ENCODE measurements around the gene CFAP90.

The CFAP90 gene, protein sequence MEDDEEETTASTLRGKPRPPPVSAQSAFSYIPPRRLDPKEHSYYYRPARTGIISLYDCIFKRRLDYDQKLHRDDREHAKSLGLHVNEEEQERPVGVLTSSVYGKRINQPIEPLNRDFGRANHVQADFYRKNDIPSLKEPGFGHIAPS

DNA sequence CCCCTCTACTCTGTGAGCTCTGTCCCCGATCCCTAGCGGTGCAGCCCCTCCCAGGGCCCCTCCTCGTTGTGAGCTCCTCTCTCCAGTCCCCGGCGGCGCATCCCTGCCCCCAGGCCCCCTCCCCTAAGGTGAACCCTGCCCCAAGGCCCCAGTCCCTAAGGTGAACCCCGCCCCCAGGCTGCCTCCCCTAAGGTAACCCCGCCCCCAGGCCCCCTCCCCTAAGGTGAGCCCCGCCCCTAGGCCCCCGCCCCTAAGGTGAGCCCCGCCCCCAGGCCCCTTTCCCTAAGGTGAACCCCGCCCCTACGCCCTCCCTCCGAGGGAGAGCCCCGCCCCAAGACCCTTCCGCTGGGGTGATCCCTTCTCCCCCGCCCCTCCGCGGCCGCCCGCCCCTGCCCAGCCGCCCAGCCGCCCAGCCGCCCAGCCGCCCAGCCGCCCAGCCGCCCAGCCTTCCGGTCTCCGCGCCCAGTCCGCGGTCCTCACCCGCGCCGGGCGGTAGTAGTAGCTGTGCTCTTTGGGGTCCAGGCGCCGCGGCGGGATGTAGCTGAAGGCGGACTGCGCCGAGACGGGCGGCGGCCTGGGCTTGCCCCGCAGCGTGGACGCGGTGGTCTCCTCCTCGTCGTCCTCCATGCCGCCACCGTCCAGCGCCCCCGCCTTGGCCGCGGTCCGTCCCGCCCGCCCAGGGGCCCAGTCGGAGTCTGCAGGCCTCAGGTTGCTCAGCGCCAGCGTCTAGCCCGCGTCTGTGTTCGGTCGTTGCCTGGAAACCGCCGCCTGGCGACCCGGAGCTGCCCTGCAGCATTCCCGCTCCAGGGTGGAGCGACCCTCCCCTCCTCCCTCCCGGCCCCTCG, at the start of gene CFAP90:
CFAP90 (minus strand) TSS at position 739 of the 845 bp plus-strand sequence; CDS start at position 627, 112 bp downstream.
- DNase-seq = peak; percentile 8 to 11

DNA sequence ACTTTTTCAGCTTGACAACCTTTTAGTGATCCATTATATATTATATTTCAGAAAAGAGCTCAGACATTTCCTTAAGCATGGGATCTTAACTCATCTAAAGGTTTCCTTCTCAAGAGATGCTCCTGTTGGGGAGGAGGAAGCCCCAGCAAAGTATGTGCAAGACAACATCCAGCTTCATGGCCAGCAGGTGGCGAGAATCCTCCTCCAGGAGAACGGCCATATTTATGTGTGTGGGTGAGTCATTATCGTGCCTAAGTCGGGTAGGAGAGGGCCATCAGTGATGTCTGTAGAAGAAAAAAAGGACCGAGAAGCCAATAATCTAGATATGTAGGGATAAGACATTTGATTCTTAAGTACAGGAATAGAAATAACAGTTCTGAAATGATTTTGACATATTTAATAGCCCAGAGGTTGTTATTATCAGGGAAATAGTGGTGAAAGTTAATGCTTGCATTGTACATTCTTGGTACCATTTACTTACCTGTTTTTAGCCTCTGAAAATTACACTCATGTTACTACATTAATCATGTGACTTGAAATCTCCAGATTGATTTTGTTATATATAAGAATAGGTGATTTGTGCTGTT, 46.2 kb upstream of the CFAP90 start:
- DNase-seq = peak in 1 of 2 experiments; percentile 43

DNA sequence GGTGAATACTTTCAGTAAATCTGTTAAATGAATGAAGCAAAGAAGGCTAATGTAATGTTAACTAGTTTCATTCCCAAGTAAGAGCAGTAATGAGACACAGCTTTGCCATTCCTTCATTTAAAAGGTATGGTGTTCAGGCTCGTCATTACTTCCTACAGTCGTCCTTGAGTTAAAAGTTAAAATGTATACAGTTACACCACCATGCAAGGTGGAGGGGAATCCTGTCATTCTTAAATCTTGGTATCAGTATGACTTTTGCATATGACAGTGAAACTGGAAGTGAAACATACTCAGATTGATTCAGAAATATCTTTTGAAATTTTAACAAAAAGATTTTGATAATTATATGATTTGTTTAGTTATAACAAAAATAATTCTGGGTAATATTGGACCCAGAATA, 43.9 kb upstream of the CFAP90 start:
- DNase-seq = no peak

- DNase-seq = no peak
Measured at GRCh38 chr5:7894439-7894838, 43.5 kb upstream of the CFAP90 start.

- DNase-seq = no peak
Measured at GRCh38 chr5:7888901-7889300, 38.0 kb upstream of the CFAP90 start.

- no peak for DNase-seq
Measured at GRCh38 chr5:7886849-7887475, 36.0 kb upstream of the CFAP90 start.

GRCh38 chr5:7884491-7885267, 33.7 kb upstream of the CFAP90 start:
- DNase-seq = no peak

DNA sequence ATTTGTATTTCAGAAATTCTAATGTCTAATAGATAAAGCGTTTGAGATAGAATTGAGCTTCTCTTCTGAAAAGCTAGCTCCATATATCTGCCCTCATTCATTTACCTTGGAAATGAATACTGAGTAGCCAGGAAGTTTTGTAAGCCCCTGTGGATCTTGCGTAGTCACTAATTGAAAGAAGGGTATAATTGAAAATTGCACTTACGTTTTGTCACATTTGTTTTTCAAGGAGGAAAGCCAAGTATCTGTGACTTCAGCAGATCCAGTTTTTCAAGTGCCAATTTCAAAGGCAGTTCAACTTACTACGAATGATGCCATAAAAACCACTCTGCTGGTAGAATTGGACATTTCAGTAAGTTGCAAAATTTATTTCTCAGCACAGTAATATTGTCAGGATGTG, 32.0 kb upstream of the CFAP90 start:
- DNase-seq = no peak

DNA sequence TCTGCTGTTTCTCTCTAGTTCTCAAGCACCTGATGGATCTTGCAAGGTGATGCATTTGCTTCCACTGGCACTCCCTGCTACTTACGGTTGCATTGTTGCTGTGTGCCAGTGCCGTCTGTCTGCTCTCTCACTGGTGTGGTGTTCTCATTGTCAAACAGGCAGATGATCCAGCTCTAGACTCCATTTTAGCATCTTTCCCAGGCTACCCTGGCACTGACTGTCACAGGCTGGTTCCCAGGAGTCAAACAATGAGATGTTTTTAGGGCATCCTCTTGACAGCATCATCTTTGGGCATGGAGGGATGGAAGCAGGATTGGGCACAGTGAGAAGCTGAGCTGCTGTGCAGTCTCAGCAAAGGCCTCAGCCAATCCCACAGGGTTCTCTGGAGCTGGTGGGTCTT, 30.9 kb upstream of the CFAP90 start:
- DNase-seq = no peak

DNA sequence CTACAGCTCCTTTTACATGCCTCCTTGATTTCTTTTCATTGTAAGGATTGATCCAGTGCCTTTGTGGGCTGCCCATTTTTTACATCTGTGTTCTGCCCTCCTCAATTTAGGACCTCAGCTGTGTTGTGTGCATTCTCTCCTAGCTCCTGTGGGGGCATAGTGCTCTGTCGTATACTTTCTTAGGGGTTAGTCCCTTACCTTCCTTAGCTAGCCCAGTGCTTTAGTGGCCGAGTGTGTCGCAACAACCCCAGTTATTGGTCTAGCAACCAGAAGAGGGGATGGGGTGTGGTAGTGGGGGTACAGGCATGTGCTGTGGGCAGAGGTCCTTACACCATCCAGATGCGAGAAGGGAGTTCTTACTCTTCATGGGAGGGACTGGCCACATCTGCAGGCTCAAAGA, 30.2 kb upstream of the CFAP90 start:
- no peak for DNase-seq

GRCh38 chr5:7878381-7878873, 27.5 kb upstream of the CFAP90 start:
- DNase-seq = no peak

DNA sequence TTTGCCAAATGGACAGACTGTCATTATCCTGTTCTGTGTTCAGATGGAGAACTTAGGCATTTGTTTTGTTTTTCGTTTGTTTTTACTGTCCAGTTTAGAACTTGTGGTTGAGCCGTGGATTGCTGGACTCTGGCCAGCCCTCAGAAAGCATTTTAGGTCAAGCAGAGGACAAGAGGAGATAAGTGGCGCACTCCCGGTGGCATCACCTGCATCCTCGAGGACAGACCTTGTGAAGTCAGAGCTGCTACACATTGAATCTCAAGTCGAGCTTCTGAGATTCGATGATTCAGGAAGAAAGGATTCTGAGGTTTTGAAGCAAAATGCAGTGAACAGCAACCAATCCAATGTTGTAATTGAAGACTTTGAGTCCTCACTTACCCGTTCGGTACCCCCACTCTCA, 26.9 kb upstream of the CFAP90 start:
- DNase-seq = no peak

DNA sequence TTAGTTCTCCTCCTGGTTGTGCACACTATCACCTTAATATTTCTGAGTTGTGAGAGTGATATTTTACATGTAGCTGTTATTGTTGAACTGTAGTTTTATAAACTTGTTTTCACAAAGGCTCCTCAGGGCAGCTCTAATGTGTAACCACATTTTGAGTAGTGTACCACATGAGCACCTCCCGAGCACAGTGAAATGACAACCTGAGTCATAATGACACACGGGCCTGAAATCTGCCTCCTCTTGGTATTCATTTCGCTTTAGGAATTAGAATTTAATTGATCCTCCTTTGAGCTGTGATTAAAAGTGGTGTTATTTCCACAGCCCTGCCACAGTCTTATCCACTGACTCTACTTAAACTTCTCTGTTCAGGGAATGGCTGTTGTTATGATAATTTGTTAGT, 25.9 kb upstream of the CFAP90 start:
- DNase-seq = peak in 1 of 2 experiments; percentile 45

GRCh38 chr5:7875151-7875550, 24.2 kb upstream of the CFAP90 start:
- no peak for DNase-seq

DNA sequence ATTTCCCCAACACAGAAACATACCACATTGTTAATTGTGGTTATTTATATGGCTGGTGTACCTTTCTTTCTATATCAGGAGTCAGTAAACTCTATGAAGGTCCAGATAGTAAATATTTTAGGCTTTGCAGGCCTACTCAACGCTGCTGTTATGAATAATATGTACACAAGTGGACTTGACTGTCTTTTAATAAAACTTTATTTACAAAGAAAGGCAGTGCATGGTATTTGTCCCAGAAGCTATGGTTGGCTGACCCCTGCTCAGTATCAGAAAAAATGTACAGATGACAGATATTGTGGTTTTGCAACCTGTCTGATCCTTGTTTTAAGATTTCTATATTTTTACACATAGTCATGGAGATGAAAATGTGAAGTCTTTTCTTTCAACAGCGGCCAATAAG, 23.7 kb upstream of the CFAP90 start:
- DNase-seq = no peak

- DNase-seq = peak; percentile 56 to 68
Measured at GRCh38 chr5:7873216-7873615, 22.3 kb upstream of the CFAP90 start.

- DNase-seq = no peak
Measured at GRCh38 chr5:7872517-7873130, 21.7 kb upstream of the CFAP90 start.

DNA sequence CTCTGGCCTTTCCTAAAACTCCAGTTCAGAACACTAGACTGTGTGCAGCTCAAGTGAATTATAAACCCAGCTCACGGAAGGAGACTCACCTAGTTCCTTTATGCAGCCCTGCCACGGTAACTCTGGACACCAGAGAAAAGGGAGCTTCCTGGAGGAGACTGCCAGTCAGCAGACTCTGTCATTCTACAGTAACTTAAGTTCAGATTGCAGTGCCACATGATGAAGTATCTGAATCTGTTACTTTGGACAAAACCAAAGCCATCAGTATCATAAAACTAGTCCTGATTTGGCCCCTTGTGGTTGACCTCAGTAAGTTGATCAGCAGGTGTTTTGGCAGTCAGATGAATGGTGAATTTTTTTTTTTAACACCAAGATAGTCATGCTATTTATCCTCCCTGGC, 20.7 kb upstream of the CFAP90 start:
- DNase-seq = no peak

GRCh38 chr5:7869474-7870136, 18.7 kb upstream of the CFAP90 start:
- DNase-seq = peak; percentile 37 to 47

GRCh38 chr5:7868773-7869473, 18.0 kb upstream of the CFAP90 start, which contains the start of the genes FASTKD3 and MTRR:
FASTKD3 (minus strand) TSS chr5:7869031; CDS start chr5:7868083, 948 bp downstream.
MTRR (plus strand) TSS chr5:7869148; CDS start chr5:7870795, 1,647 bp downstream.
- peak; percentile 87 to 91 for DNase-seq

DNA sequence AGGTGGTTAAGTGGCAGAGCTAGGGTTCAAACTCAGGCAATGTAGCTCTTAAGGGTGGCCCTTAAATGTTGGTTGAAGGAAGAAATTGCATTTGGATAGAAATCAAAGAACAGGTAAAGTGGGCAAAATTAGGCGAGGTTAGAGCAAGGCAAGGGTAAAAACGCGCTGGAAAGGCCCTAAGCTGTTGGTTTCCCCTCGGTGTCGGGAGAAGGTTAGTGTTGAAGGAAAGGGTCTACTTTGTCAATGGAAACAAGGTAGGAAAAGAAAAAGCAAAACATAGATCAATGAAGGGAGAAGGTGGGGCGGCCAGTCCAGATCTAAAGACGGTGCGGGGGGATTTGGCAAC, 17.5 kb upstream of the CFAP90 start:
- no peak for DNase-seq
